HG02623 (cell line): ENCODE data around the gene SENP3.

Experiments used
- ATAC-seq: cut with Tn5 transposase; IDR thresholded peaks from one replicate; pipeline ENCODE4 v1.9.1; 2021; ENCODE audit warnings: moderate library complexity; ENCODE audit not compliant: unreplicated experiment

Gene SENP3

GRCh38 chr17:7575959-7576358 lies 14.2 kb downstream of the SENP3 start:
- no peak for ATAC-seq

GRCh38 chr17:7576432-7576937 lies 14.8 kb downstream of the SENP3 start:
- ATAC-seq = no peak

- no peak for ATAC-seq
These were observed 15.8 kb downstream of the SENP3 start for GRCh38 chr17:7577327-7578199.

GRCh38 chr17:7579001-7579833 lies 17.5 kb downstream of the SENP3 start, which contains the start of gene CD68:
Gene CD68 (plus strand): TSS chr17:7579638. CDS start chr17:7579678, 40 bp downstream.
- ATAC-seq = no peak

GRCh38 chr17:7579834-7580603 lies 18.3 kb downstream of the SENP3 start:
- ATAC-seq = no peak

- ATAC-seq = no peak
These were observed 19.2 kb downstream of the SENP3 start for GRCh38 chr17:7580604-7581575.

- no peak for ATAC-seq
These were observed 20.9 kb downstream of the SENP3 start for GRCh38 chr17:7582396-7583252.

- ATAC-seq = peak; percentile 69
These were observed 21.8 kb downstream of the SENP3 start, which contains the start of gene MPDU1 for GRCh38 chr17:7583253-7584109. Gene MPDU1 (plus strand): TSS chr17:7583852. CDS start chr17:7583863, 11 bp downstream.

GRCh38 chr17:7586673-7587419 lies 25.1 kb downstream of the SENP3 start:
- ATAC-seq = no peak

- ATAC-seq = no peak
These were observed 25.9 kb downstream of the SENP3 start for GRCh38 chr17:7587420-7588151.

GRCh38 chr17:7588553-7589203 lies 27.0 kb downstream of the SENP3 start:
- no peak for ATAC-seq

- no peak for ATAC-seq
These were observed 27.6 kb downstream of the SENP3 start for GRCh38 chr17:7589204-7589868.

- ATAC-seq = no peak
These were observed 28.4 kb downstream of the SENP3 start, which contains the start of gene SOX15 for GRCh38 chr17:7589891-7590691. Gene SOX15 (minus strand): TSS chr17:7590094. CDS start chr17:7589676, 418 bp downstream.

- ATAC-seq = no peak
These were observed 29.0 kb downstream of the SENP3 start for GRCh38 chr17:7590743-7591142.
